RWPE2 (cell line): ENCODE results near the gene ISCA2.

Experiments used
- ATAC-seq: fragments of 200-7000 bp; cut with Tn5 transposase; 3 replicates; pipeline ENCODE4 v1.9.1; 2021; ENCODE audit warnings: low read depth
- DNase-seq: peaks from one replicate; pipeline ENCODE4 v3.0.0-alpha.2; 2020; ENCODE audit warnings: low spot score
- H3K27ac ChIP-seq: fragments of 450-650 bp; 2 replicates; pipeline ENCODE4 v1.5.1; 2017; ENCODE audit warnings: mild to moderate bottlenecking; ENCODE audit not compliant: poor library complexity, severe bottlenecking
- H3K27me3 ChIP-seq: fragments of 250-450 bp; sonication (Bioruptor Pico); 2 replicates; pipeline ENCODE4 v1.5.1; 2021; ENCODE audit warnings: mild to moderate bottlenecking, moderate library complexity; ENCODE audit not compliant: insufficient read depth, poor library complexity, severe bottlenecking
- H3K36me3 ChIP-seq: fragments of 250-450 bp; sonication (Bioruptor Pico); 2 replicates; pipeline ENCODE4 v1.5.1; 2020; ENCODE audit warnings: low read depth, mild to moderate bottlenecking, moderate library complexity
- H3K4me1 ChIP-seq: fragments of 250-450 bp; sonication (Bioruptor Pico); 2 replicates; pipeline ENCODE4 v1.5.1; 2021; ENCODE audit warnings: mild to moderate bottlenecking, moderate library complexity; ENCODE audit not compliant: insufficient read depth, poor library complexity, severe bottlenecking
- H3K4me3 ChIP-seq: fragments of 250-450 bp; sonication (Bioruptor Pico); 2 replicates; pipeline ENCODE4 v1.5.1; 2021; ENCODE audit warnings: mild to moderate bottlenecking, moderate library complexity; ENCODE audit not compliant: severe bottlenecking
- H3K9me3 ChIP-seq: fragments of 250-450 bp; sonication (Bioruptor Pico); 2 replicates; pipeline ENCODE4 v1.5.1; 2021; ENCODE audit warnings: mild to moderate bottlenecking, moderate library complexity; ENCODE audit not compliant: severe bottlenecking
- CTCF ChIP-seq: fragments of 450-650 bp; IDR thresholded peaks from one replicate; pipeline ENCODE4 v1.5.1; 2017; ENCODE audit warnings: mild to moderate bottlenecking, moderate library complexity; ENCODE audit not compliant: poor library complexity, severe bottlenecking

The ISCA2 gene

GRCh38 chr14:74519316-74520074 lies 25.9 kb downstream of the ISCA2 start:
- ATAC-seq = no peak; the same call in 2 of the 3 replicates
- no peak overlapping the region for H3K27ac ChIP-seq
- no peaks in the 10 kb centered on the region for H3K4me1 ChIP-seq
- peaks cover 88% of the 10 kb centered on the region for H3K36me3 ChIP-seq
- no peaks in the 10 kb centered on the region for H3K9me3 ChIP-seq
- no peak for DNase-seq
- TF ChIP-seq CTCF = no peak
- no peak overlapping the region for H3K4me3 ChIP-seq
- H3K27me3 ChIP-seq = no peaks in the 10 kb centered on the region

- Histone ChIP-seq H3K36me3 (peaks cover 83% of the 10 kb centered on the region), H3K4me3 (no peak overlapping the region), H3K27ac (no peak overlapping the region), H3K4me1 (no peaks in the 10 kb centered on the region), H3K27me3 (no peaks in the 10 kb centered on the region), H3K9me3 (no peaks in the 10 kb centered on the region)
- DNase-seq (no peak), ATAC-seq (no peak)
- no peak for TF ChIP-seq CTCF
These were observed 28.2 kb downstream of the ISCA2 start for GRCh38 chr14:74521756-74522155.

- ATAC-seq = no peak
These were observed 29.2 kb downstream of the ISCA2 start for GRCh38 chr14:74522740-74523139.

GRCh38 chr14:74524076-74524811 lies 30.7 kb downstream of the ISCA2 start:
- DNase-seq (no peak), ATAC-seq (no peak)
- no peak for TF ChIP-seq CTCF
- Histone ChIP-seq H3K9me3 (no peaks in the 10 kb centered on the region), H3K27ac (no peak overlapping the region), H3K36me3 (peaks cover 59% of the 10 kb centered on the region), H3K4me1 (no peaks in the 10 kb centered on the region), H3K4me3 (no peak overlapping the region), H3K27me3 (no peaks in the 10 kb centered on the region)

More at GRCh38 chr14:74522740-74523139, 29.2 kb downstream of the ISCA2 start:
- H3K4me1 ChIP-seq = no peaks in the 10 kb centered on the region
- H3K27me3 ChIP-seq = no peaks in the 10 kb centered on the region
- H3K36me3 ChIP-seq = peaks cover 73% of the 10 kb centered on the region
- H3K27ac ChIP-seq = no peak overlapping the region
- no peak for DNase-seq
- H3K4me3 ChIP-seq = no peak overlapping the region
- TF ChIP-seq CTCF = no peak
- no peaks in the 10 kb centered on the region for H3K9me3 ChIP-seq

- TF ChIP-seq CTCF = no peak
- Histone ChIP-seq H3K4me1 (no peaks in the 10 kb centered on the region), H3K27me3 (no peaks in the 10 kb centered on the region), H3K4me3 (no peak overlapping the region), H3K27ac (no peak overlapping the region), H3K36me3 (peaks cover 60% of the 10 kb centered on the region), H3K9me3 (no peaks in the 10 kb centered on the region)
- DNase-seq = no peak
- ATAC-seq = no peak
These were observed 31.2 kb downstream of the ISCA2 start for GRCh38 chr14:74524812-74525135.
